NCI-H460 (cell line): Measurements from ENCODE around the gene HLA-G. TPM values are rescaled to one million over a fixed set of nuclear protein-coding genes. Genes with fewer than 3 reads are reported as not detected.
"Not testable (repeated sequence)": the region's sequence is repeated elsewhere in the genome, so short reads cannot be mapped to it uniquely, and the experiment has no call there.

Experiments used
- DNase-seq: peaks from one replicate; pipeline ENCODE4 v3.0.0-alpha.2; 2016; ENCODE audit warnings: low read depth; ENCODE audit errors: extremely low read depth
- polyA plus RNA-seq: library from polyadenylated mRNA; depleted of rRNA; stranded (reverse); fragments of >200 nt; gene quantifications from 2 replicates; pipeline ENCODE4 v1.2.3, GENCODE V29; 2014; cell fraction: nucleus; rRNA removed
- total RNA-seq: library from RNA; depleted of rRNA; stranded (reverse); fragments of >200 nt; shearing (Covaris generic); gene quantifications from 2 replicates; pipeline ENCODE4 v1.2.3, GENCODE V29; 2014; rRNA removed

HLA-G gene
- not detected in 2 replicates for total RNA-seq
- polyA plus RNA-seq, result not detected in 2 replicates

- no peak for DNase-seq
These were observed at the start of gene HLA-G for GRCh38 chr6:29827579-29828470. TSS of gene HLA-G (plus strand) at chr6:29827825. CDS start at chr6:29827845, 20 bp downstream.

GRCh38 chr6:29780019-29780698, 47.5 kb upstream of the HLA-G start:
- DNase-seq, result not testable (repeated sequence)

GRCh38 chr6:29789176-29789575, 38.4 kb upstream of the HLA-G start:
- DNase-seq, result no peak

GRCh38 chr6:29790626-29791025, 37.0 kb upstream of the HLA-G start:
- DNase-seq, result no peak

GRCh38 chr6:29791162-29791561, 36.5 kb upstream of the HLA-G start:
- no peak for DNase-seq

GRCh38 chr6:29791786-29792122, 35.9 kb upstream of the HLA-G start:
- DNase-seq, result no peak

GRCh38 chr6:29792123-29793035, 35.2 kb upstream of the HLA-G start:
- no peak for DNase-seq

- no peak for DNase-seq
These were observed 34.6 kb upstream of the HLA-G start for GRCh38 chr6:29793036-29793356.

- DNase-seq, result no peak
These were observed 33.8 kb upstream of the HLA-G start for GRCh38 chr6:29793796-29794195.

- DNase-seq, result no peak
These were observed 31.6 kb upstream of the HLA-G start for GRCh38 chr6:29796026-29796425.

GRCh38 chr6:29797135-29797534, 30.5 kb upstream of the HLA-G start:
- DNase-seq, result no peak

- DNase-seq, result no peak
These were observed 29.7 kb upstream of the HLA-G start for GRCh38 chr6:29797966-29798365.

- no peak for DNase-seq
These were observed 27.4 kb upstream of the HLA-G start for GRCh38 chr6:29800254-29800653.

GRCh38 chr6:29806387-29806786, 21.2 kb upstream of the HLA-G start:
- no peak for DNase-seq

- DNase-seq, result no peak
These were observed 18.4 kb upstream of the HLA-G start for GRCh38 chr6:29809249-29809648.

GRCh38 chr6:29810371-29810770, 17.3 kb upstream of the HLA-G start:
- DNase-seq, result no peak

GRCh38 chr6:29811377-29811776, 16.2 kb upstream of the HLA-G start:
- no peak for DNase-seq

GRCh38 chr6:29813066-29813465, 14.6 kb upstream of the HLA-G start:
- no peak for DNase-seq

GRCh38 chr6:29813809-29814208, 13.8 kb upstream of the HLA-G start:
- DNase-seq, result peak; percentile 14

- no peak for DNase-seq
These were observed 13.1 kb upstream of the HLA-G start for GRCh38 chr6:29814379-29815117.
